Neutrophil (primary cell): ENCODE data around the gene SMOC2.

Experiments
- H3K27ac ChIP-seq: fragments of 200-600 bp; sonication (generic); 2 replicates; pipeline ENCODE4 v1.5.1; 2016; ENCODE audit warnings: mild to moderate bottlenecking, moderate library complexity
- H3K27me3 ChIP-seq: fragments of 200-600 bp; sonication (generic); 2 replicates; pipeline ENCODE4 v1.6.0; 2016; ENCODE audit warnings: mild to moderate bottlenecking
- H3K36me3 ChIP-seq: fragments of 200-600 bp; sonication (generic); 2 replicates; pipeline ENCODE4 v1.5.1; 2017
- H3K4me1 ChIP-seq, 2 experiments: fragments of 200-600 bp in 1 of 2; sonication (generic) in 1 of 2; 1 replicate in 1 of 2; 2 replicates in 1 of 2; pipeline versions ENCODE4 v1.5.1 to v1.6.1; 2013 to 2016; ENCODE audit warnings: low read depth in 1 of 2, low read length in 1 of 2, mild to moderate bottlenecking in 1 of 2, moderate library complexity in 1 of 2; ENCODE audit not compliant: control insufficient read depth in 1 of 2, insufficient read depth in 1 of 2
- H3K4me3 ChIP-seq, 2 experiments: fragments of 200-600 bp in 1 of 2; sonication (generic) in 1 of 2; 1 replicate in 1 of 2; 2 replicates in 1 of 2; pipeline ENCODE4 v1.5.1; 2013 to 2016; ENCODE audit warnings: low read depth in 1 of 2, low read length in 1 of 2, mild to moderate bottlenecking in 1 of 2, moderate library complexity in 1 of 2
- H3K9me3 ChIP-seq: fragments of 200-600 bp; sonication (generic); 2 replicates; pipeline ENCODE4 v1.5.1; 2016
- CTCF ChIP-seq: fragments of 200-600 bp; sonication (generic); IDR thresholded peaks from 2 replicates; pipeline ENCODE4 v1.5.1; 2016; ENCODE audit warnings: antibody characterized with exemption

Gene SMOC2

GRCh38 chr6:168643401-168643800, 202.4 kb downstream of the SMOC2 start:
- H3K27ac ChIP-seq = no peak overlapping the region
- TF ChIP-seq CTCF = no peak
- no peak overlapping the region for H3K4me3 ChIP-seq
- H3K36me3 ChIP-seq = no peaks in the 10 kb centered on the region
- H3K4me1 ChIP-seq = no peaks in the 10 kb centered on the region
- no peaks in the 10 kb centered on the region for H3K27me3 ChIP-seq
- no peaks in the 10 kb centered on the region for H3K9me3 ChIP-seq

DNA sequence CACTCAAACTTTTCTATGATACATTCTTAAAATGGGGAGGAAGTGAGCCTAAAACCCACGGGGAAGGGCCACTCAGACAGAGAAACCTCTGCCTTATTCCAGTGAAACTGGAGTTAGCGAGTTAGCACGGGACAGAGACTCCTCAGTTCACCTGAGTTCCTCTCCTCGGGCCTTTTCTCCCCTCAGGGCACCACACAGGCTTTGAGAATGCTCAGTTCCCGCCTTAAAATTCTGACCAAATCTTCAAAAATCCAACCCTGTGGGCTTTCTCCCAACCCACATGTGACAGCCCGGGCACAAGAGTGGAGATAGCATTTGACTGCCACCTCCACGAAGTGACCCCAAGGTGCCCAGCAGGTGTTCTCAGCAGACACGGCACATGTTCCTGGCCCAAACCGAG, 204.3 kb downstream of the SMOC2 start:
- Histone ChIP-seq H3K4me1 (no peaks in the 10 kb centered on the region), H3K27ac (no peak overlapping the region), H3K36me3 (no peaks in the 10 kb centered on the region), H3K4me3 (no peak overlapping the region), H3K27me3 (no peaks in the 10 kb centered on the region), H3K9me3 (no peaks in the 10 kb centered on the region)
- TF ChIP-seq CTCF = no peak

DNA sequence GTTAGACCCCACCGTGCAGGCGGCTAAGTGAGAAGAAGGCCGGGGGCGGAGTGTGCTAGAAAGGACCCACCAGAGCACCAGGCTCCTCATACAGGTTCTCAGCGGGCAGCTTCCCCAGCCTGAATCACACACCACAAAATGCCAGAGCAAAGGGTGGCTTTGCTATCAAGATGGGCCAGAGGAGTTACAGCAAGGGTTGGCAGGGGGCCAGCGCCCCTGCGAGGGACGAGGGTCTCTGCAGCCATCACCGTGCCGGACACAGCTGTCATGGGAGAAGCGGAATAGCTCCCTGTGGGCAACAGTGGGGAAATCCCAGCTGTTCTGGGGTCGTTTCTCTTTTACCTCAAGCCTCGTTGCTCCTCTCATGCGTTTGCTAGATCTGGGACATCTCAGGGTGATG, 206.3 kb downstream of the SMOC2 start:
- Histone ChIP-seq H3K9me3 (no peaks in the 10 kb centered on the region), H3K27me3 (no peaks in the 10 kb centered on the region), H3K36me3 (no peaks in the 10 kb centered on the region), H3K4me3 (no peak overlapping the region), H3K27ac (no peak overlapping the region), H3K4me1 (no peaks in the 10 kb centered on the region)
- TF ChIP-seq CTCF = no peak

- H3K4me3 ChIP-seq = no peak overlapping the region
- H3K36me3 ChIP-seq = no peaks in the 10 kb centered on the region
- no peaks in the 10 kb centered on the region for H3K27me3 ChIP-seq
- H3K9me3 ChIP-seq = no peaks in the 10 kb centered on the region
- no peaks in the 10 kb centered on the region for H3K4me1 ChIP-seq
- H3K27ac ChIP-seq = no peak overlapping the region
- no peak for TF ChIP-seq CTCF
Measured at GRCh38 chr6:168648240-168649125, 207.5 kb downstream of the SMOC2 start.

GRCh38 chr6:168649209-168649608, 208.2 kb downstream of the SMOC2 start:
- Histone ChIP-seq H3K27ac (no peak overlapping the region), H3K4me1 (no peaks in the 10 kb centered on the region), H3K27me3 (no peaks in the 10 kb centered on the region), H3K9me3 (no peaks in the 10 kb centered on the region), H3K36me3 (no peaks in the 10 kb centered on the region), H3K4me3 (no peak overlapping the region)
- no peak for TF ChIP-seq CTCF
